SIG-M5 (cell line): ENCODE measurements around the gene CA12.
"Not testable (repeated sequence)": the region's sequence is repeated elsewhere in the genome, so short reads cannot be mapped to it uniquely, and the experiment has no call there.

Source experiments
- DNase-seq: peaks from one replicate; lab custom pipeline; 2025; lab: John Stamatoyannopoulos, UW

Gene CA12

GRCh38 chr15:63335543-63336240, 46.0 kb downstream of the CA12 start:
- no peak for DNase-seq

- DNase-seq = no peak
Measured at GRCh38 chr15:63334821-63335220, 46.8 kb downstream of the CA12 start.

GRCh38 chr15:63332367-63333124, 49.1 kb downstream of the CA12 start:
- no peak for DNase-seq

- DNase-seq = no peak
Measured at GRCh38 chr15:63331456-63331855, 50.2 kb downstream of the CA12 start.

GRCh38 chr15:63330926-63331325, 50.7 kb downstream of the CA12 start:
- no peak for DNase-seq

GRCh38 chr15:63329567-63330350, 51.9 kb downstream of the CA12 start:
- no peak for DNase-seq

- no peak for DNase-seq
Measured at GRCh38 chr15:63327648-63328421, 53.8 kb downstream of the CA12 start.

GRCh38 chr15:63324770-63325169, 56.9 kb downstream of the CA12 start:
- no peak for DNase-seq

- no peak for DNase-seq
Measured at GRCh38 chr15:63323798-63324563, 57.7 kb downstream of the CA12 start.

GRCh38 chr15:63322541-63322940, 59.1 kb downstream of the CA12 start:
- DNase-seq = no peak

GRCh38 chr15:63321462-63321861, 60.2 kb downstream of the CA12 start:
- DNase-seq = no peak

GRCh38 chr15:63320981-63321380, 60.7 kb downstream of the CA12 start:
- DNase-seq = not testable (repeated sequence)

GRCh38 chr15:63320446-63320845, 61.2 kb downstream of the CA12 start:
- not testable (repeated sequence) for DNase-seq

- DNase-seq = no peak
Measured at GRCh38 chr15:63319065-63319464, 62.6 kb downstream of the CA12 start.

GRCh38 chr15:63318344-63318743, 63.3 kb downstream of the CA12 start:
- no peak for DNase-seq

- DNase-seq = no peak
Measured at GRCh38 chr15:63314409-63314808, 67.2 kb downstream of the CA12 start.

GRCh38 chr15:63313825-63314224, 67.8 kb downstream of the CA12 start:
- no peak for DNase-seq

- DNase-seq = no peak
Measured at GRCh38 chr15:63312286-63312685, 69.4 kb downstream of the CA12 start.

GRCh38 chr15:63310646-63311045, 71.0 kb downstream of the CA12 start:
- DNase-seq = no peak

GRCh38 chr15:63308947-63309346, 72.7 kb downstream of the CA12 start:
- DNase-seq = no peak

- DNase-seq = no peak
Measured at GRCh38 chr15:63308491-63308890, 73.2 kb downstream of the CA12 start.
